ENCODE data around the gene ADD1.

DNA sequence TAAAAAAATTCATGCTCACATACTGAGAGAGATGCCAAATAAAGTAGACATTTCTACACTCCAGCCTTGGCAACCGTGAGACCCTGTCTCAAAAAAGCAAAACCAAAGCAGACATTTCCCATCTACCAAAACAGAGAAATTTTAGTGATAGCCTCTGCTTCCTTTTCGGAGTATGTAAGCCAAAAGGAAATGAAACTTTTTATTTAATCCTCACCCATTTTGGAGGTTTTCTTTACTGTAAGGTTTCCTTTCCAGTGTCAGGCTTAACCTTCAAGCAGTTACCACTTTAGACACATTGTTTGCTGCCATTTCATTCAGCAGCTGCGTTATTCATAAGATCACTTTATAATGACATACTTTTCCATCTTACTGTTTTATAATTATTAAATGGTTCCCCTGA, 15.9 kb downstream of the ADD1 start:
- TF ChIP-seq EZH2 (IDR thresholded peaks at IDR 0.05): no peak
- TF ChIP-seq, protein P1, sequence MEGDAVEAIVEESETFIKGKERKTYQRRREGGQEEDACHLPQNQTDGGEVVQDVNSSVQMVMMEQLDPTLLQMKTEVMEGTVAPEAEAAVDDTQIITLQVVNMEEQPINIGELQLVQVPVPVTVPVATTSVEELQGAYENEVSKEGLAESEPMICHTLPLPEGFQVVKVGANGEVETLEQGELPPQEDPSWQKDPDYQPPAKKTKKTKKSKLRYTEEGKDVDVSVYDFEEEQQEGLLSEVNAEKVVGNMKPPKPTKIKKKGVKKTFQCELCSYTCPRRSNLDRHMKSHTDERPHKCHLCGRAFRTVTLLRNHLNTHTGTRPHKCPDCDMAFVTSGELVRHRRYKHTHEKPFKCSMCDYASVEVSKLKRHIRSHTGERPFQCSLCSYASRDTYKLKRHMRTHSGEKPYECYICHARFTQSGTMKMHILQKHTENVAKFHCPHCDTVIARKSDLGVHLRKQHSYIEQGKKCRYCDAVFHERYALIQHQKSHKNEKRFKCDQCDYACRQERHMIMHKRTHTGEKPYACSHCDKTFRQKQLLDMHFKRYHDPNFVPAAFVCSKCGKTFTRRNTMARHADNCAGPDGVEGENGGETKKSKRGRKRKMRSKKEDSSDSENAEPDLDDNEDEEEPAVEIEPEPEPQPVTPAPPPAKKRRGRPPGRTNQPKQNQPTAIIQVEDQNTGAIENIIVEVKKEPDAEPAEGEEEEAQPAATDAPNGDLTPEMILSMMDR (IDR thresholded peaks at IDR 0.05): no peak
- TF ChIP-seq EZH2phosphoT487 (IDR thresholded peaks at IDR 0.05): no peak

Data from neural progenitor cell (in vitro differentiated cells).